ENCODE data around the gene HDAC7.

DNA sequence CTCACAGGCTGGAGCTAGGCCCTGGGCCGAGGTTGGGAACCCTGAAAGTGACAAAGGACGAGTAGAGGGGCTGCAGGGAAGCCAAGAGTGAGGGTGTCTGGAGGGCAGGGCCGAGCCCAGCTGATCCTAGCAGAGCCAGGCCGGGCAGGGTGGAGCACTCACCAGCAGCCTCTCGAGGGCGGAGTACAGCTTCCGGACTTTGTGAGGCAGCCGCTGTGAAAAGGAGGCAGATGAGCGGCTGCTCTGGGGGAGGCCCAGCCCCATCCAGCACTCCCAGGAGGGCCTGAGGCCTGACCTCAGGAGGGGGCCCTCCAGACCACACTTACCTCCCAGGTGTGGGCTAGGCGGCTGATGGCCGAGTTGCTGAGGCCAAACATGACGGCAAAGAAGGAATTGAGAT is 79.7 kb downstream of the HDAC7 start:
- TF ChIP-seq, protein P1, sequence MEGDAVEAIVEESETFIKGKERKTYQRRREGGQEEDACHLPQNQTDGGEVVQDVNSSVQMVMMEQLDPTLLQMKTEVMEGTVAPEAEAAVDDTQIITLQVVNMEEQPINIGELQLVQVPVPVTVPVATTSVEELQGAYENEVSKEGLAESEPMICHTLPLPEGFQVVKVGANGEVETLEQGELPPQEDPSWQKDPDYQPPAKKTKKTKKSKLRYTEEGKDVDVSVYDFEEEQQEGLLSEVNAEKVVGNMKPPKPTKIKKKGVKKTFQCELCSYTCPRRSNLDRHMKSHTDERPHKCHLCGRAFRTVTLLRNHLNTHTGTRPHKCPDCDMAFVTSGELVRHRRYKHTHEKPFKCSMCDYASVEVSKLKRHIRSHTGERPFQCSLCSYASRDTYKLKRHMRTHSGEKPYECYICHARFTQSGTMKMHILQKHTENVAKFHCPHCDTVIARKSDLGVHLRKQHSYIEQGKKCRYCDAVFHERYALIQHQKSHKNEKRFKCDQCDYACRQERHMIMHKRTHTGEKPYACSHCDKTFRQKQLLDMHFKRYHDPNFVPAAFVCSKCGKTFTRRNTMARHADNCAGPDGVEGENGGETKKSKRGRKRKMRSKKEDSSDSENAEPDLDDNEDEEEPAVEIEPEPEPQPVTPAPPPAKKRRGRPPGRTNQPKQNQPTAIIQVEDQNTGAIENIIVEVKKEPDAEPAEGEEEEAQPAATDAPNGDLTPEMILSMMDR (IDR thresholded peaks at IDR 0.05) = no peak
- TF ChIP-seq POLR2A (IDR thresholded peaks at IDR 0.05) = no peak
